Measurements from ENCODE around the gene CTAG1B.
"Not testable (repeated sequence)": the region's sequence is repeated elsewhere in the genome, so short reads cannot be mapped to it uniquely, and the experiment has no call there.

CTAG1B gene

GRCh38 chrX:154598656-154599055, 20.4 kb downstream of the CTAG1B start:
- no peak for DNase-seq (ENCODE audit: insufficient read length, low spot score)
- FAIRE-seq = no peak
- TF ChIP-seq POLR2AphosphoS5 (IDR thresholded peaks at IDR 0.05; ENCODE audit: low read depth, low read length) (no peak), SPI1 (IDR thresholded peaks at IDR 0.05; ENCODE audit: low read depth, low read length) (no peak), TAF1 (IDR thresholded peaks at IDR 0.05; ENCODE audit: low read depth, low read length) (no peak), POU2F2 (IDR thresholded peaks at IDR 0.05; ENCODE audit: low read depth, low read length) (no peak), PAX5 (IDR thresholded peaks at IDR 0.05; ENCODE audit: insufficient read depth, low read length, severe bottlenecking) (no peak), POLR2A (IDR thresholded peaks at IDR 0.05; ENCODE audit: low read depth, low read length) (no peak)

- DNase-seq (ENCODE audit: insufficient read length, low spot score) = no peak
- no peak for FAIRE-seq
- no peak for TF ChIP-seq TAF1 (IDR thresholded peaks at IDR 0.05; ENCODE audit: low read depth, low read length)
- no peak for TF ChIP-seq POLR2A (IDR thresholded peaks at IDR 0.05; ENCODE audit: low read depth, low read length)
- no peak for TF ChIP-seq POU2F2 (IDR thresholded peaks at IDR 0.05; ENCODE audit: low read depth, low read length)
- no peak for TF ChIP-seq SPI1 (IDR thresholded peaks at IDR 0.05; ENCODE audit: low read depth, low read length)
- TF ChIP-seq POLR2AphosphoS5 (IDR thresholded peaks at IDR 0.05; ENCODE audit: low read depth, low read length) = no peak
- TF ChIP-seq PAX5 (IDR thresholded peaks at IDR 0.05; ENCODE audit: insufficient read depth, low read length, severe bottlenecking) = no peak
Observed at GRCh38 chrX:154597221-154597620, 21.9 kb downstream of the CTAG1B start.

- TF ChIP-seq POU2F2 (IDR thresholded peaks at IDR 0.05; ENCODE audit: low read depth, low read length) (no peak), POLR2A (IDR thresholded peaks at IDR 0.05; ENCODE audit: low read depth, low read length) (no peak), POLR2AphosphoS5 (IDR thresholded peaks at IDR 0.05; ENCODE audit: low read depth, low read length) (no peak), TAF1 (IDR thresholded peaks at IDR 0.05; ENCODE audit: low read depth, low read length) (no peak), SPI1 (IDR thresholded peaks at IDR 0.05; ENCODE audit: low read depth, low read length) (no peak), PAX5 (IDR thresholded peaks at IDR 0.05; ENCODE audit: insufficient read depth, low read length, severe bottlenecking) (no peak)
- DNase-seq (ENCODE audit: insufficient read length, low spot score) = no peak
- no peak for FAIRE-seq
Observed at GRCh38 chrX:154596290-154596929, 22.7 kb downstream of the CTAG1B start.

DNA sequence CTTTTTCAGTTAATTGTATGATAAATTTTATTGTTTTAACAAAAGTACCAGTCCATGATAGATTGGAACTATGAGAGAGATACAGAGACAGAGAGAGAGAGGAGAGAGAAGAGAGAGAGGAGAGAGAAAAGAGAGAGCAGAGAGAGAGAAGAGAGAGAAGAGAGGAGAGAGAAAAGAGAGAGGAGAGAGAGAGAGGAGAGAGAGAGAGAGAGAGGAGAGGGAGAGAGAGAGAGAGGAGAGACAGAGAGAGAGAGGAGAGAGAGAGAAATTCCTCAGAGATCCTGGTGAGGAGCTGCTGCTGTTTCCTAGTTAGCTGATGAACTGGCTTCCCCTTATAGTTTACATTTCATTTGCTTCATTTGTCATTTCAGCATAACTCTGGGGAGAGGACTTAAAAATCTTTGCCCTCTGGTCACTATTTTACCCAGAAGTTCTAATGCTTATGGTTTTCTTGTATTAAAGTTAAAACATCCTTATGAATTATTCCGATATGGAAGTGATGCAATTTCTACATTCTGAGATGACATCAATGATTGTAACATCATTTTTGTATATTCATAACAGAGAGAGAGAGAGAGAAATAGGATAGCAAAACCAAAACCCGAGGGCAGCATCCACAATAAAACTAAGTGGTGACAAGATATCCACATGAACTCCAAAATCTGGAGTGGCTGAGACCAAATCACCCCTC, 23.4 kb downstream of the CTAG1B start:
- TF ChIP-seq SPI1 (IDR thresholded peaks at IDR 0.05; ENCODE audit: low read depth, low read length) (no peak), POLR2A (IDR thresholded peaks at IDR 0.05; ENCODE audit: low read depth, low read length) (no peak), TAF1 (IDR thresholded peaks at IDR 0.05; ENCODE audit: low read depth, low read length) (no peak), PAX5 (IDR thresholded peaks at IDR 0.05; ENCODE audit: insufficient read depth, low read length, severe bottlenecking) (no peak), POLR2AphosphoS5 (IDR thresholded peaks at IDR 0.05; ENCODE audit: low read depth, low read length) (no peak)
- DNase-seq (ENCODE audit: insufficient read length, low spot score) (no peak), FAIRE-seq (no peak)

GRCh38 chrX:154594491-154594890, 24.6 kb downstream of the CTAG1B start:
- TF ChIP-seq PAX5 (IDR thresholded peaks at IDR 0.05; ENCODE audit: insufficient read depth, low read length, severe bottlenecking) = no peak
- TF ChIP-seq POLR2AphosphoS5 (IDR thresholded peaks at IDR 0.05; ENCODE audit: low read depth, low read length) = no peak
- no peak for TF ChIP-seq TAF1 (IDR thresholded peaks at IDR 0.05; ENCODE audit: low read depth, low read length)
- no peak for TF ChIP-seq SPI1 (IDR thresholded peaks at IDR 0.05; ENCODE audit: low read depth, low read length)
- no peak for TF ChIP-seq POU2F2 (IDR thresholded peaks at IDR 0.05; ENCODE audit: low read depth, low read length)
- no peak for TF ChIP-seq POLR2A (IDR thresholded peaks at IDR 0.05; ENCODE audit: low read depth, low read length)
- DNase-seq (ENCODE audit: insufficient read length, low spot score) (no peak), FAIRE-seq (no peak)

- TF ChIP-seq PAX5 (IDR thresholded peaks at IDR 0.05; ENCODE audit: insufficient read depth, low read length, severe bottlenecking) (no peak), POLR2AphosphoS5 (IDR thresholded peaks at IDR 0.05; ENCODE audit: low read depth, low read length) (no peak), TAF1 (IDR thresholded peaks at IDR 0.05; ENCODE audit: low read depth, low read length) (no peak), SPI1 (IDR thresholded peaks at IDR 0.05; ENCODE audit: low read depth, low read length) (no peak), POLR2A (IDR thresholded peaks at IDR 0.05; ENCODE audit: low read depth, low read length) (no peak), POU2F2 (IDR thresholded peaks at IDR 0.05; ENCODE audit: low read depth, low read length) (no peak)
- FAIRE-seq = no peak
- DNase-seq (ENCODE audit: insufficient read length, low spot score) = no peak
Observed at GRCh38 chrX:154593201-154593600, 25.9 kb downstream of the CTAG1B start.

DNA sequence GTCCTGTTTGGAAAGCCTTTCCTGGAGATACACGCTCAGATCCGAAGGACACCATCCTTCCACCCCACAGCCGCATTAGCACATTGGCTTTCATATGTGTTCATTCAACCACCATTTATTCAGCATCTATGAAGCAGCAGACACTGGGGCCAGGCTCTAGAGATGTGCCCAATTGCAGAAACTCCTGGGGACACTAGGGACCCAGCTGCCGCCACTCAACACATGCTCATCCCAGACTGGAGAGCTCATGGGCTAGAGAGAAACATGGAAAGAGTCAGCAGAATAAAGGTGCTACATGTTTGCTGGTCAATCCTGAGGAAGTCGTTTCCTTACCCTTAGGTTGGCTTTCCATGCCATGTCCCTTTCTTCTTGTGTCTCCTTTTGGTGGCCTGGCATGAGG, 26.6 kb downstream of the CTAG1B start:
- DNase-seq (ENCODE audit: insufficient read length, low spot score) (no peak), FAIRE-seq (no peak)

DNA sequence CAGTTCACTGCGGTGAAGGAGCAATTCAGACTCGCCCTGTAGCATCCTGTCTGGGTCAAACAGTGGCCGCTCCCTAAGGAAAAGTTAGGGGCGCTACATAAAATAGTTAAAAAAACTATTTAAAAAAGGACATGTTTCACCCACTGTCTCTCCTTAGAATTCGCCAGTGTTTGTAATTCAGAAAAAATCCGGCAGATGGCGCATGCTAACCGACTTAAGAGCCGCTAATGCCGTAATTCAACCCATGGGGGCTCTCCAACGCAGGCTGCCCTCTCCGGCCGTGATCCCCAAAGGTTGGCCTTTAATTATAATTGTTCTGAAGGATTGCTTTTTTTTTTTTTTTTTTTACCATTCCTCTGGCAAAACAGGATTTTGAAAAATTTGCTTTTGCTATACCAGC, 28.7 kb downstream of the CTAG1B start:
- DNase-seq (ENCODE audit: insufficient read length, low spot score) = not testable (repeated sequence)
- FAIRE-seq = peak; percentile 48

More for the DNA sequence above, 26.6 kb downstream of the CTAG1B start:
- no peak for TF ChIP-seq POLR2A (IDR thresholded peaks at IDR 0.05; ENCODE audit: low read depth, low read length)
- TF ChIP-seq TAF1 (IDR thresholded peaks at IDR 0.05; ENCODE audit: low read depth, low read length) = no peak
- no peak for TF ChIP-seq PAX5 (IDR thresholded peaks at IDR 0.05; ENCODE audit: insufficient read depth, low read length, severe bottlenecking)
- TF ChIP-seq POU2F2 (IDR thresholded peaks at IDR 0.05; ENCODE audit: low read depth, low read length) = no peak

DNA sequence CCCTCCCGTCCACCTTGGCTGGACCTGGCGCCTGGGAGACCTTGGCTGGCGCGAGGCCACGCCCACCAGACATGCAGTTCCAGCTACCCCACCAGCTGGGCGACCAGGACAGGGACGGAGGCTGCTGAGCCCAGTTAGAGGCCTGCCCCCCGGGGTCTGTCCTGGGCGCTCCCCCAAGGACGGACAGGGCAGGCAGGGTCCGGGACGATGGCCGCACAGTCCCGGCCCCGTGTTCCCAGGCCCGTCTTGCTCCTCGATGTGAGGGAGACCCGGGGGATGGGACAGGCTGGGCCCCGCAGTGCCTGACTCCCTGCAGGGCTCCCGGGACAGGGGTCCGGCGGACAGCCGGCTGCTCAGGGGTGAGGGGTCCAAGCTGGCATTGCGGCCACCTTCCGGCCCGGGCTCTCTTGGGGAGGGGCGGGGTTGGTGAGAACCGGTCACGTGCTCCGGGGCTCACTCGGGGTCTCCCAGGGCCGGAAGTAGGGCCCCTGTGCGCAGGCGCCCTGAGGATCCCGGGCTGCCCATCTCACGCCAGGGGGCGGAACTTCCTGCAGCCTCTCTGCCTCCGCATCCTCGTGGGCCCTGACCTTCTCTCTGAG, 34.4 kb downstream of the CTAG1B start, which contains the start of gene CTAG1A:
CTAG1A (plus strand) TSS at position 549 of the 599 bp plus-strand sequence. CDS start 74 bp downstream, outside the sequence.
- DNase-seq (ENCODE audit: insufficient read length, low spot score); FAIRE-seq: not testable (repeated sequence)

- FAIRE-seq; DNase-seq (ENCODE audit: insufficient read length, low spot score): not testable (repeated sequence)
Observed at GRCh38 chrX:154582994-154583393, 36.1 kb downstream of the CTAG1B start.

DNA sequence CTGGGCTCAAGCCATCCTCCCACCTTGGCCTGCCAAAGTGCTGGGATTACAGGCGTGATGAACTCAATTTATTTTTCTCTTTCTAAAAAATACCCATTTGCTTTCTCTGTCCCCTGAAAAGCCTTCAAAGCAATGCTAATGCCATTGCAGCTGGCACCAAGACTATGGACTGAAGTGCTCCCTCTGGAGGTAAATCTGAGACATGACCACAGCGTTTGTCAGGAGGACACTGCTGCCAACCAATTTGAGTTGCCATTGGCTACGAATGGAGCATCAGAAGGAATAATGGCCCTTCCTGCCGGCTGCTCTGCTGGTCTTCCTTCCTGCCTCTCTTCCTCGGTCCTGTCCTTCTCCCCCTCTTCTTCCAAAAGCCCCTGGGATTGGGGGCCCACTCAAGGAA, 44.0 kb downstream of the CTAG1B start:
- not testable (repeated sequence) for DNase-seq (ENCODE audit: insufficient read length, low spot score)
- peak; percentile 100 for FAIRE-seq

DNA sequence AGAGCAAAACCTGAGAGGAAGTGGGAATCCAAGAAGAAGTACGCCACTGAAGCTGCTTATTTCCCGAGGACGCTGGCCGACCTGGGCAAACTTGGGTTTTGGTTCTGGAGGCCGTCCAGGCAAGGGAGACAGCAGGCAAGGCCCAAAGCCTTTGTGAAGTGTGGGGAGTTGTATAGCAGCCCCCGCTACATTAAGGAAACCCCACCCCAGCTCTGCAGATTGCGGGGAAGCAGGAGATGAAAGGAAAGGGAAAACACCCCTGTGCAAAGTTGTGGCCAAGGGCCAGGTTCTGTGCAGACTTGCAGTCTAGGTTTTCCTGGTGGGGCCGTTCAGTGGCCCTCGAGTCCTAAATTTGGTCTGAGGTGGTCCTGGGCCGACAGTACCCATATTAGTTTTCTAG, 46.0 kb downstream of the CTAG1B start:
- not testable (repeated sequence) for DNase-seq (ENCODE audit: insufficient read length, low spot score); FAIRE-seq

GRCh38 chrX:154570361-154570760, 48.7 kb downstream of the CTAG1B start:
- FAIRE-seq = peak; percentile 45
- not testable (repeated sequence) for DNase-seq (ENCODE audit: insufficient read length, low spot score)

Measured in GM12891 (cell line).